MM.1S (cell line): ENCODE measurements around the gene CLEC16A.

Experiments
- CTCF ChIP-seq: fragments of 300-600 bp; sonication (generic); IDR thresholded peaks from 2 replicates; pipeline ENCODE4 v1.5.1; 2016; ENCODE audit warnings: antibody characterized with exemption, low read length, mixed read lengths
- EZH2 ChIP-seq: fragments of 300-600 bp; sonication (generic); optimal IDR thresholded peaks from 2 replicates; pipeline ENCODE3; 2017; ENCODE audit warnings: low read depth, mild to moderate bottlenecking, antibody characterized with exemption, low read length, mixed read lengths

DNA sequence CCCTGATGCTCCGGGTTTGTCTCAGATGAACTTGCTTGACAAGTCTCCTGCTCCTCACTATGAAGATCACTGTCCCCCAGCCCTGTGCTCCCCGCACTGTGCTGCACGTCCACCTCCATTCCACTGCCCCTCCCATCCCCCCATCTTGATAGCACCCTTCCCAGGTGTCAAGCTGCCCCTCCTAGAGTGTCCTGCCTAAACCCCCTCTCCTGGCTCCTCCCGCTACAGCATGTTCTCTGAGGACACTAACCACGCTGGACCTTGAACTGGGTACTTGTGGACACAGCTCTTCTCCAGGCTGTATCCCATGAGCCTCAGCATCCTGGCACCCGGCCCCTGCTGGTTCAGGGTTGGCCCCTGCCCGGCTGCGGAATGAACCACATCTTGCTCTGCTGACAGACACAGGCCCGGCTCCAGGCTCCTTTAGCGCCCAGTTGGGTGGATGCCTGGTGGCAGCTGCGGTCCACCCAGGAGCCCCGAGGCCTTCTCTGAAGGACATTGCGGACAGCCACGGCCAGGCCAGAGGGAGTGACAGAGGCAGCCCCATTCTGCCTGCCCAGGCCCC, 20.6 kb upstream of the CLEC16A start:
- no peak for TF ChIP-seq CTCF
- no peak for TF ChIP-seq EZH2
